K562 (cell line): ENCODE measurements around the gene ATXN7L2.

Experiments
- CTCF ChIP-seq, 3 experiments: IDR thresholded peaks in 2 of 3; conservative IDR thresholded peaks in 1 of 3; 2 replicates each; pipeline ENCODE4 v1.5.1; 2011 to 2012; ENCODE audit warnings: low read length in 3 of 3, mild to moderate bottlenecking in 3 of 3, control low read depth in 2 of 3, improper control_type of control experiment in 1 of 3, inconsistent platforms in 1 of 3, low read depth in 1 of 3, mixed read lengths in 1 of 3, moderate library complexity in 1 of 3; ENCODE audit not compliant: insufficient read depth in 2 of 3
- HDAC2 ChIP-seq: fragments of 450-650 bp; IDR thresholded peaks from 2 replicates; pipeline ENCODE4 v1.6.1; 2016; ENCODE audit warnings: mild to moderate bottlenecking
- POLR2G ChIP-seq: fragments of 200-400 bp; formaldehyde crosslinking; IDR thresholded peaks from 2 replicates; pipeline ENCODE4 v1.6.1; 2017; ENCODE audit warnings: low read depth, mild to moderate bottlenecking, antibody characterized with exemption, low read length, moderate library complexity

- TF ChIP-seq POLR2G (no peak), CTCF (IDR thresholded peaks at IDR 0.05 in 2 of 3, conservative IDR thresholded peaks at IDR 0.05 in 1 of 3; ENCODE audit: insufficient read depth in 2 of 3, low read depth in 1 of 3, low read length in 3 of 3) (no peak), HDAC2 (no peak)
Observed at GRCh38 chr1:109467301-109467777, 16.4 kb upstream of the ATXN7L2 start.
